ENCODE measurements around the gene HOXB9. TPM values are rescaled to one million over a fixed set of nuclear protein-coding genes. Genes with fewer than 3 reads are reported as not detected.

Gene HOXB9
- total RNA-seq, 1 donor from 2014 or later, result 70.1 TPM

DNA sequence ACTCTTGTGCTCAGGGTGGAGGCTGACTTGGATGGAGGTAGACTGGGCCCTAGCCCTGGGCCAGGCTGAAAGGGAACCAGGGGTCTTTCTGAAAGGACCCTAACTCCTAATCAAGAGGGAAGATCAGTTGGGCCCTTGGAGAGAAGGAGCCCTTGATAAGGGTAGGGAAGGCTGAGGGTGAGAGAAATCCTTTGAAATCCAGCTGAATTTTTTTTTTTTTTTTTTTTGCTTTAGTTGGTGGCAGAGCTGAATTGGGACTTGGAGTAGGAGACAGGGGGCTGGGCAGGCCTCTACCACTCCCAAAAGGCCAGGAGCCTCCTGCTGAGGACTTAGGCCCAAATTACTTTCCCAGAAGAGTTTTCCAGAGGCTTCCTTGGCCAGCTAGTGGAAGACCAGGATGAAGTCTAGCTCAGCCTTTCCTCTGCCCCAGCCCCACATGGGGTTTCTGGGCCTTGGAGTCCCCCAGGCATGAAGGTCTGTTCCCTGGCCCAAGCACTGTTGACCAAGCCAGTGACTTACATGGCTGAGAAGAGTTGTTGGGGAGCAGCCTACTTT, 35.5 kb downstream of the HOXB9 start:
- H3K4me3 ChIP-seq (ENCODE audit: low read depth, low read length), result peak overlapping the region; percentile 68
- TF ChIP-seq, protein P1, sequence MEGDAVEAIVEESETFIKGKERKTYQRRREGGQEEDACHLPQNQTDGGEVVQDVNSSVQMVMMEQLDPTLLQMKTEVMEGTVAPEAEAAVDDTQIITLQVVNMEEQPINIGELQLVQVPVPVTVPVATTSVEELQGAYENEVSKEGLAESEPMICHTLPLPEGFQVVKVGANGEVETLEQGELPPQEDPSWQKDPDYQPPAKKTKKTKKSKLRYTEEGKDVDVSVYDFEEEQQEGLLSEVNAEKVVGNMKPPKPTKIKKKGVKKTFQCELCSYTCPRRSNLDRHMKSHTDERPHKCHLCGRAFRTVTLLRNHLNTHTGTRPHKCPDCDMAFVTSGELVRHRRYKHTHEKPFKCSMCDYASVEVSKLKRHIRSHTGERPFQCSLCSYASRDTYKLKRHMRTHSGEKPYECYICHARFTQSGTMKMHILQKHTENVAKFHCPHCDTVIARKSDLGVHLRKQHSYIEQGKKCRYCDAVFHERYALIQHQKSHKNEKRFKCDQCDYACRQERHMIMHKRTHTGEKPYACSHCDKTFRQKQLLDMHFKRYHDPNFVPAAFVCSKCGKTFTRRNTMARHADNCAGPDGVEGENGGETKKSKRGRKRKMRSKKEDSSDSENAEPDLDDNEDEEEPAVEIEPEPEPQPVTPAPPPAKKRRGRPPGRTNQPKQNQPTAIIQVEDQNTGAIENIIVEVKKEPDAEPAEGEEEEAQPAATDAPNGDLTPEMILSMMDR (IDR thresholded peaks at IDR 0.05; ENCODE audit: insufficient read depth, low read length, poor library complexity, severe bottlenecking), result no peak
- H3K27me3 ChIP-seq (ENCODE audit: control insufficient read depth, insufficient read depth, low read length), result no peaks in the 10 kb centered on the region
- no peak for DNase-seq (ENCODE audit: low read depth)
- H3K36me3 ChIP-seq (ENCODE audit: control insufficient read depth, insufficient read depth, low read length), result peaks cover 6% of the 10 kb centered on the region

DNA sequence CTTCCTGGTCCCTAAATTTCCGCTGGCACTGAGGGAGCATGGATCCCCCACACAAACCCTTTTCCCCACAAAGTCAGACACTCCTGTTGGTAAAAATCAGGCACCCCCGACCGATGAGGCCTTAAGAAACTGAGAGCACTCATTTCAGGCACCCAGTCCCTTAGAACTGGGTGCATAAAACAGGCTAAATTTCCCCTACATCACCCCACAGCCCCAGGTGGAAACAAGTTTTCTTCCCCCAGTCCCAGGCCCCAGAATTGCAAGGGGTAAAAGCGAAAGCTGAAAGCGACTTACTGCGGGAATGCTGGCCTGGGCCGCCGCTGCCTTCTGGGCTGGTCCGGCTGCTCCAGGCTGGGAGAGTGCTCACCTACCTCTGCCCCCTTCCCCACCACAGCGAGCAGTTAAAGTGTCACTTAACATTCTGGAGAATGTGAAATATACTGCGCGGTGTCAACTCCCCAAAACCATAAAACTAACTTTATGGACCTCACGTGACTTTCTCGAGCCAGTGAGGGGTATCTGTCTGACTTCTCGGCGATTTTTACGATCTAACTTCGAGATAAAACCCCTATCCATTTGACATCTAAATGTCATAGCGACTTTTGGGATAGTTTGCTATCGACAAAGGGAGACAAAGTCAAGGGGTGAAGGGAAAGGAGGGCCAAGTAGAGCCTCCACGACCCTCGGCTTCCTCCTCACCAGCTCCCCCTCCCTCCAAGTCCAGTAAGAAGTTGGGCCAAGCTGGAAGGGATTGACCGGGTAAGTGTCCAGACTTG, 36.1 kb downstream of the HOXB9 start, which contains the start of gene HOXB3:
HOXB3 (minus strand) TSS at position 411 of the 776 bp plus-strand sequence. CDS start 37,767 bp downstream, outside the sequence.
- H3K27me3 ChIP-seq (ENCODE audit: control insufficient read depth, insufficient read depth, low read length), result no peaks in the 10 kb centered on the region
- DNase-seq (ENCODE audit: low read depth), result no peak
- H3K36me3 ChIP-seq (ENCODE audit: control insufficient read depth, insufficient read depth, low read length), result peaks cover 5% of the 10 kb centered on the region
- TF ChIP-seq, protein P1 (IDR thresholded peaks at IDR 0.05; ENCODE audit: insufficient read depth, low read length, poor library complexity, severe bottlenecking), result no peak
- peak within 1 kb of the TSS; percentile 68 for H3K4me3 ChIP-seq (ENCODE audit: low read depth, low read length)

DNA sequence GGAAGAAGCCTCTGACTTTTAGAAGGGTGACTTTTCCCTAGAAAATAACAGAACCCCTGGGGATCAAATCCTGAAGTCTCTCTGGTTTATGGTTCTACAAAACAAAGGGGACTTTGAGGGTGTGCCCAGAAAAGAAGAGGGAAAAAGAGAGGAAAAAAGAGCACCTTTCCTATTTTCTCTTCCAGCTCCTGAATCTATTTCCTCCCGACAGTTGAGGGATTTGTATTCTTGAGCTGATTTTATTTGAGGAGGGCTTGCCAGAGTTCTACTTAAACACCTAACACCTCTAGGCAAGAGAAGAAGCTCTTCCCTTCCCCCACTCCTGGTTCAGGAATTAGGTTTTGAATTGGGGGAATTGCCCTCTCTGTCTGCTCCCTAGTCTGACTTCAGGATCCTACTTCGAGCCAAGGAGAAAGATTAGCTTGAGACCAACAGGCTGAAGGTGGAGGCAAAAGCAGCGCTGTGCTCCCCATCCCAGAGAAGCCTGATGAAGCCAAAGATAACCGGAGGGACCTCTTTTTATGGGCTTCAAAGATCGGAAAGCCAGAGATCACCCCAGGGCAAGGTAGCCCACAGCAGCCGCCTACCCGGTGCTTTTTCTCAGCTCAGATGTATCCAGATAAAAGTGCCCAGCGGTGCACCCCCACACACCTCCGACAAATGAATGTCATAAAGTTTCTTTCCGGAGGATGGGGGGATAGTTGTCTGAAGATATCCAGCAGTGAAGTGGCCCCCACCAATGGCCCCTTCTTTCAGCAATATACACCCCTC, 36.9 kb downstream of the HOXB9 start:
- TF ChIP-seq, protein P1 (IDR thresholded peaks at IDR 0.05; ENCODE audit: insufficient read depth, low read length, poor library complexity, severe bottlenecking), result no peak

DNA sequence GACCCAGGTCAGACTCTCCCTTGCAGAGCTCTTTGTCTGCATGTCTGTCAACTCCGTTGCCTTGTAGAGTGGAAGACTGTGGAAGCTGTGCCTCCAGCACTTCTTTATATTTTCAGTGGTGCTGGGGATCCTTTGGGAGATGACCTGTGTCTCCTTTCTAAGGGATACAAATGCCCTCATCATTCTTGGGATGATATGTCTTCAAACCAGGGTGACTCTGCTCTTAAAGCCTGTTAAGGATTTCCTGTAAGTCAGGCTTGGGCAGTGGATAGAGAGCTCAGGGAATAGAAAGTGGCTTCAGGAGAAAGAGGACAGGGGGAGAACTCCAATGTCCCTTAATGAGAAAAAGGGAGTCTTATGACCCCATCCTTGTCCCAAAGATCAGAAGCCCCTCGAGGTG, 37.6 kb downstream of the HOXB9 start:
- Histone ChIP-seq H3K4me3 (ENCODE audit: low read depth, low read length) (peak overlapping the region; percentile 68), H3K36me3 (ENCODE audit: control insufficient read depth, insufficient read depth, low read length) (peaks cover 3% of the 10 kb centered on the region), H3K27me3 (ENCODE audit: control insufficient read depth, insufficient read depth, low read length) (no peaks in the 10 kb centered on the region)
- TF ChIP-seq, protein P1 (IDR thresholded peaks at IDR 0.05; ENCODE audit: insufficient read depth, low read length, poor library complexity, severe bottlenecking), result no peak
- no peak for DNase-seq (ENCODE audit: low read depth)

More for the DNA sequence above, 36.9 kb downstream of the HOXB9 start:
- no peak for DNase-seq (ENCODE audit: low read depth)
- Histone ChIP-seq H3K36me3 (ENCODE audit: control insufficient read depth, insufficient read depth, low read length) (peaks cover 3% of the 10 kb centered on the region), H3K4me3 (ENCODE audit: low read depth, low read length) (peak overlapping the region; percentile 68), H3K27me3 (ENCODE audit: control insufficient read depth, insufficient read depth, low read length) (no peaks in the 10 kb centered on the region)

DNA sequence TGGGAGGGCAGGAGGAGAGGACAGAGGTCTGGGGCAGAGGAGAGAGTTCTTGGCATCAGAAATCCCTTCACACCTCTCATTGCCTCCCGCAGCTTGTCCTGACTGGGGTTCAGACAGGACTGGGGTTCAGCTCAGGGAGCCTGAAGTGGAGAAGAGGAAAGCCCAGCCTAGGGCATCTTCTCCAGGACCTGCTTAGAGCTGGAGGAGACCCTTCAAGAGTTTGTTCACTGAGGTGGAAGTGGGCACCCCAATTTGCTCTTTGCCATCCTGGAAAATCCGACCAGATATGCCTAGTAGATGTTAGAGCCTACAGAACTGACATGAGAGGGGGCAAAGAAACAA, 38.1 kb downstream of the HOXB9 start:
- no peaks in the 10 kb centered on the region for H3K27me3 ChIP-seq (ENCODE audit: control insufficient read depth, insufficient read depth, low read length)
- H3K4me3 ChIP-seq (ENCODE audit: low read depth, low read length), result peak overlapping the region; percentile 68

More for the DNA sequence above, 38.1 kb downstream of the HOXB9 start:
- H3K36me3 ChIP-seq (ENCODE audit: control insufficient read depth, insufficient read depth, low read length), result peaks cover 3% of the 10 kb centered on the region
- DNase-seq (ENCODE audit: low read depth), result no peak
- TF ChIP-seq, protein P1 (IDR thresholded peaks at IDR 0.05; ENCODE audit: insufficient read depth, low read length, poor library complexity, severe bottlenecking), result no peak

All from kidney epithelial cell (primary cell).